ENCODE data around the gene THADA. TPM values are rescaled to one million over a fixed set of nuclear protein-coding genes. Genes with fewer than 3 reads are reported as not detected.

THADA gene
- total RNA-seq, 1 donor from 2014 or later = 33.8 TPM

DNA sequence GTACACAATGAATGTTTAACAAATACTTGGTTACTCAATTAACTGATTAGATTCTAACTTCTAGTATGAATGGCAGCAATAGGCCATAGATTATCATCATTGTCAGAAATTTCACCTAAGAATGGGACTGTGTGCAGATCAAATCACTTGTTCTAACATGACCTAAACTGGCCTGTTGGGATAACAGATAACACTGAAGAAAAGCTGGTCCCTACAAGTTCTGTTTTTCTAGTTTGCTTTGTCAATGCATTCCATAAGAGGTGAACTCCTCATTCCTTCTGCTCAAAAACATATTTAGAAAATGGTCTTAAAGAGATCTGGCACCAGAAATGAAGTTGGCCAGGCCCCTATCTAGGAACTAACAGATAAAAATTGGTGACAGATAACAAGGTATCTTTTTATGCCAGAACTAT, 175.4 kb downstream of the THADA start:
- Mint-ChIP-seq H3K4me3 (no peak overlapping the region), H3K27ac (ENCODE audit: unreplicated experiment) (no peak overlapping the region), H3K36me3 (ENCODE audit: low read depth) (peaks cover 9% of the 10 kb centered on the region), H3K27me3 (ENCODE audit: low read depth) (no peaks in the 10 kb centered on the region), H3K9me3 (no peaks in the 10 kb centered on the region), H3K4me1 (peaks cover 23% of the 10 kb centered on the region)
- no peak for DNase-seq (ENCODE audit: low read depth, low spot score)
- TF ChIP-seq, protein P1, sequence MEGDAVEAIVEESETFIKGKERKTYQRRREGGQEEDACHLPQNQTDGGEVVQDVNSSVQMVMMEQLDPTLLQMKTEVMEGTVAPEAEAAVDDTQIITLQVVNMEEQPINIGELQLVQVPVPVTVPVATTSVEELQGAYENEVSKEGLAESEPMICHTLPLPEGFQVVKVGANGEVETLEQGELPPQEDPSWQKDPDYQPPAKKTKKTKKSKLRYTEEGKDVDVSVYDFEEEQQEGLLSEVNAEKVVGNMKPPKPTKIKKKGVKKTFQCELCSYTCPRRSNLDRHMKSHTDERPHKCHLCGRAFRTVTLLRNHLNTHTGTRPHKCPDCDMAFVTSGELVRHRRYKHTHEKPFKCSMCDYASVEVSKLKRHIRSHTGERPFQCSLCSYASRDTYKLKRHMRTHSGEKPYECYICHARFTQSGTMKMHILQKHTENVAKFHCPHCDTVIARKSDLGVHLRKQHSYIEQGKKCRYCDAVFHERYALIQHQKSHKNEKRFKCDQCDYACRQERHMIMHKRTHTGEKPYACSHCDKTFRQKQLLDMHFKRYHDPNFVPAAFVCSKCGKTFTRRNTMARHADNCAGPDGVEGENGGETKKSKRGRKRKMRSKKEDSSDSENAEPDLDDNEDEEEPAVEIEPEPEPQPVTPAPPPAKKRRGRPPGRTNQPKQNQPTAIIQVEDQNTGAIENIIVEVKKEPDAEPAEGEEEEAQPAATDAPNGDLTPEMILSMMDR (conservative IDR thresholded peaks at IDR 0.05) = no peak

DNA sequence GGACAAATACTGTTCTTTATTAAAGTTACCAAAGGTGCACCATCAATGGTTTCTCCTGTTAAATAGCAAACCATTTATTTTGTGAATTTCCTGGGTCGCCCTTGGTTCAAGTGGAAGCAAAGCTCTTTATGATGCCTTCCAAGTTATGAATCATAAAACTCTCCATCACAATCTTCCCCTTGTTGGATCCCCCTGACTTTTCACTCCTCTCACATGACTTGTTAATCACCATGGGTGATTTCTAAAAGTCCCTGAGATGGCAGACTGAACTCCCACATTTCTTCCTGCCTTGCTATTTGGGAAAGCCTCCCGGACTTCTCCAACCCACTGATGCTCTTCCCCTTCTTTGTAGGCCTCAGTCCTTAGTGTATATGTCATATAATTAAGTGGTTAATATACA, 176.0 kb downstream of the THADA start:
- H3K27ac Mint-ChIP-seq (ENCODE audit: unreplicated experiment) = no peak overlapping the region
- TF ChIP-seq, protein P1 (conservative IDR thresholded peaks at IDR 0.05) = no peak
- H3K27me3 Mint-ChIP-seq (ENCODE audit: low read depth) = no peaks in the 10 kb centered on the region
- no peak for DNase-seq (ENCODE audit: low read depth, low spot score)
- H3K4me1 Mint-ChIP-seq = peaks cover 26% of the 10 kb centered on the region
- no peaks in the 10 kb centered on the region for H3K9me3 Mint-ChIP-seq
- peaks cover 9% of the 10 kb centered on the region for H3K36me3 Mint-ChIP-seq (ENCODE audit: low read depth)
- H3K4me3 Mint-ChIP-seq = no peak overlapping the region

DNA sequence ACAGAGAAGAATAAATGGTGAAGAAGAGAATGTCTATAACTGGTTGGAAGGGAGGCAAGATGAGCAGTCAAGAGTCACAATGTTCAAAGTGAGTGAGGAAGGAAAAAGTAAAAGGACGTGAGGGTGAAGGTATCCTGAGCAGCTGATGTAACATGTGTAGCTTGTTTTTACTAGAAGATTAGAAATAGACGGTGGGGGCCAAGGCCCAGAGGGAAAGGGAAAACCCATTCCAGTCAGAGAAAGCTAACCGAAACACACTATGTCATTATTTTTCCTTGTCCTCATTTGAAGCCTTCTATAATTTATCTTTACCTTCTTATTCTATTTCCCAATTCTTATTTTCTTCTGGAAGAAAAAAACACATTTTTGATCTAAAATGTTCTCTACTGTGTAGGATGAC, 176.6 kb downstream of the THADA start:
- Mint-ChIP-seq H3K36me3 (ENCODE audit: low read depth) (peaks cover 7% of the 10 kb centered on the region), H3K27ac (ENCODE audit: unreplicated experiment) (no peak overlapping the region), H3K9me3 (no peaks in the 10 kb centered on the region), H3K27me3 (ENCODE audit: low read depth) (no peaks in the 10 kb centered on the region), H3K4me3 (no peak overlapping the region), H3K4me1 (peaks cover 32% of the 10 kb centered on the region)
- no peak for DNase-seq (ENCODE audit: low read depth, low spot score)
- TF ChIP-seq, protein P1 (conservative IDR thresholded peaks at IDR 0.05) = no peak

DNA sequence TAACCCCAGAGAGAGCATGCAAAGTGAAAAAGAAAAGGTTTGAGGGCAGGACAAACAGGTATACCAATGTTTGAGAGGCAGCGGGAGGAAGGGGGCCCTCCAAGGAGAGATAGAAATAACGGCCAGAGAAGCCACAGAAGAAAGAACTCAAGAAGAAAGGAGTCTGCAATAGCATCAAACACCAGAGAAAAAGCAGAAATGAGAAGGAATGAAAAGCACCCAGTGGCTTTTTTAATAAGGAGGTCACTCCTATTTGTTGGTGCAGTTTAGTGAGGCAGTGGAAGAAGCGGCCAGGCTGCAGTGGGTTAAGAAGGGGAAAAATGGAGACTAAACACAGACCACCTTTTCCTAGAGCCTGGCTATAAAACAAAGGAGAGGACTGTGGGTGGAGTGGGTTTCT, 177.2 kb downstream of the THADA start:
- TF ChIP-seq, protein P1 (conservative IDR thresholded peaks at IDR 0.05) = no peak
- Mint-ChIP-seq H3K27ac (ENCODE audit: unreplicated experiment) (no peak overlapping the region), H3K9me3 (no peaks in the 10 kb centered on the region), H3K27me3 (ENCODE audit: low read depth) (no peaks in the 10 kb centered on the region), H3K36me3 (ENCODE audit: low read depth) (peaks cover 6% of the 10 kb centered on the region), H3K4me1 (peaks cover 33% of the 10 kb centered on the region), H3K4me3 (no peak overlapping the region)
- DNase-seq (ENCODE audit: low read depth, low spot score) = no peak

DNA sequence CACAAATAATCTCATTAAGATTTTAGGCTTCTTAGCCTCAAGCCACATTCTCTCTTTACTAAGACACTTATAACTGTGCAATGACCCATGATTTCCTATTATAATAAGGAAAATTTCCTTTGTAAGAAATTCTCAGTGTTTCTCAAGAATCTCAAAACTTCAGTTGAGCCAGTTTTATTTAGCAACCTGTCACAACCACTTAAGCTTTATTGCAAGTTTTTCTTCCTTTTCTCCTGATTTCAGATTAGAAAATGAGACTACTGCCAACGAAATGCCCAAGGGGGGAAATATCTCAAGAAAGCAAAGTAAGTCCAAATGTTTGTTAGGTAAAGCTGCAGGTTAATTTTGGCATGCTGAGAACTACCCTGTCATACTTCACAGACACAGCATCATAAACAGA, 178.5 kb downstream of the THADA start:
- H3K4me1 Mint-ChIP-seq = peaks cover 33% of the 10 kb centered on the region
- H3K27ac Mint-ChIP-seq (ENCODE audit: unreplicated experiment) = no peak overlapping the region

More for the DNA sequence above, 178.5 kb downstream of the THADA start:
- no peak overlapping the region for H3K4me3 Mint-ChIP-seq
- H3K36me3 Mint-ChIP-seq (ENCODE audit: low read depth) = peaks cover 6% of the 10 kb centered on the region
- TF ChIP-seq, protein P1 (conservative IDR thresholded peaks at IDR 0.05) = no peak
- H3K9me3 Mint-ChIP-seq = no peaks in the 10 kb centered on the region
- no peak for DNase-seq (ENCODE audit: low read depth, low spot score)
- no peaks in the 10 kb centered on the region for H3K27me3 Mint-ChIP-seq (ENCODE audit: low read depth)
